GM11168 (cell line): ENCODE measurements around the gene SLC11A2.

Source experiments
- in situ Hi-C: fragments of 300-500 bp; cut with MboI; formaldehyde crosslinking; loops from one replicate; pipeline ENCODE4 v1.12.0; 2022; ENCODE audit warnings: low sequenced_read_pairs; ENCODE audit not compliant: unreplicated experiment

The SLC11A2 gene

GRCh38 chr12:51025836-51026638 lies at the start of gene SLC11A2:
TSS of gene SLC11A2 (minus strand) at chr12:51026384. CDS start at chr12:51010728, 15,656 bp downstream.
- in situ Hi-C loops: no loop called here

- in situ Hi-C loops: no loop called here
Observed at GRCh38 chr12:51075390-51075789, 49.2 kb upstream of the SLC11A2 start.

- in situ Hi-C loops: no loop called here
Observed at GRCh38 chr12:51071663-51072062, 45.5 kb upstream of the SLC11A2 start.

- in situ Hi-C loops: no loop called here
Observed at GRCh38 chr12:51070004-51070403, 43.8 kb upstream of the SLC11A2 start.

- in situ Hi-C loops: no loop called here
Observed at GRCh38 chr12:51067771-51068170, 41.6 kb upstream of the SLC11A2 start.

GRCh38 chr12:51067229-51067628 lies 41.0 kb upstream of the SLC11A2 start:
- in situ Hi-C loops: no loop called here

GRCh38 chr12:51065530-51065929 lies 39.3 kb upstream of the SLC11A2 start:
- in situ Hi-C loops: no loop called here

- in situ Hi-C loops: no loop called here
Observed at GRCh38 chr12:51062631-51063397, 36.6 kb upstream of the SLC11A2 start.

GRCh38 chr12:51059086-51059485 lies 32.9 kb upstream of the SLC11A2 start:
- in situ Hi-C loops: no loop called here

- in situ Hi-C loops: no loop called here
Observed at GRCh38 chr12:51056242-51056641, 30.1 kb upstream of the SLC11A2 start.

- in situ Hi-C loops: no loop called here
Observed at GRCh38 chr12:51055060-51055459, 28.9 kb upstream of the SLC11A2 start.

- in situ Hi-C loops: no loop called here
Observed at GRCh38 chr12:51051787-51052186, 25.6 kb upstream of the SLC11A2 start.

GRCh38 chr12:51049525-51049924 lies 23.3 kb upstream of the SLC11A2 start:
- in situ Hi-C loops: no loop called here

- in situ Hi-C loops: no loop called here
Observed at GRCh38 chr12:51048661-51049251, 22.6 kb upstream of the SLC11A2 start.

- in situ Hi-C loops: no loop called here
Observed at GRCh38 chr12:51047655-51048540, 21.7 kb upstream of the SLC11A2 start, which contains the start of gene LETMD1. TSS of gene LETMD1 (plus strand) at chr12:51048327. CDS start at chr12:51048357, 30 bp downstream.

- in situ Hi-C loops: no loop called here
Observed at GRCh38 chr12:51036279-51036678, 10.1 kb upstream of the SLC11A2 start.

- in situ Hi-C loops: no loop called here
Observed at GRCh38 chr12:51033457-51034089, 7.4 kb upstream of the SLC11A2 start.

- in situ Hi-C loops: no loop called here
Observed at GRCh38 chr12:51033048-51033447, 6.9 kb upstream of the SLC11A2 start.

GRCh38 chr12:51028813-51029150 lies 2.6 kb upstream of the SLC11A2 start:
- in situ Hi-C loops: no loop called here
